ENCODE data around the gene GPR3. TPM values are rescaled to one million over a fixed set of nuclear protein-coding genes. Genes with fewer than 3 reads are reported as not detected.

The GPR3 gene
- total RNA-seq, 4 donors from 2014 or later = 0.67 TPM; not detected in 3

DNA sequence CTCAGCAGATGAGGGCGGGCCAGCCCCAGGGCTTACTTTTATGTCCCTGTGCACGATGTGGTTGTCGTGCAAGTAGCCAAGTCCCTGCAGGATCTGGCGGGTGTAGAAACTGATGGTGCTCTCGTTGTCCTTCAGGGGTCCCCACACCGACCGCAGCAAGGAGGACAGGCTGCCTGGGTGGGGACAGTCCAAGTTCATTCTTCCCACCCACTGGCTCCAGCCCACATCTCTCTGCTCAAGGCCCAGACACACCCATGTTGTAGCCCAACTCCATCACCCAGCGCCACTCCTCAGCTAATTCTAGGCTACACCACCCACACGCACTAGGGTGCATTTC, 32.6 kb upstream of the GPR3 start:
- Histone ChIP-seq H3K4me1 (peaks cover 0 to 48% (median 10%) of the 10 kb centered on the region in 3 donors), H3K36me3 (peaks cover 0 to 100% of the 10 kb centered on the region in 2 donors), H3K4me3 (no peak overlapping the region), H3K27ac (no peak overlapping the region), H3K27me3 (no peaks in the 10 kb centered on the region), H3K9me3 (no peaks in the 10 kb centered on the region)
- ATAC-seq = no peak
- TF ChIP-seq POLR2AphosphoS5 (IDR thresholded peaks at IDR 0.05) (no peak), POLR2A (IDR thresholded peaks at IDR 0.05) (no peak), EP300 (IDR thresholded peaks at IDR 0.05) (no peak), CTCF (IDR thresholded peaks at IDR 0.05) (no peak)
- WGBS, 2 donors (ENCODE audit: low coverage in 1 of 2) = no CpG with 5 or more reads among the region's 9 CpGs

DNA sequence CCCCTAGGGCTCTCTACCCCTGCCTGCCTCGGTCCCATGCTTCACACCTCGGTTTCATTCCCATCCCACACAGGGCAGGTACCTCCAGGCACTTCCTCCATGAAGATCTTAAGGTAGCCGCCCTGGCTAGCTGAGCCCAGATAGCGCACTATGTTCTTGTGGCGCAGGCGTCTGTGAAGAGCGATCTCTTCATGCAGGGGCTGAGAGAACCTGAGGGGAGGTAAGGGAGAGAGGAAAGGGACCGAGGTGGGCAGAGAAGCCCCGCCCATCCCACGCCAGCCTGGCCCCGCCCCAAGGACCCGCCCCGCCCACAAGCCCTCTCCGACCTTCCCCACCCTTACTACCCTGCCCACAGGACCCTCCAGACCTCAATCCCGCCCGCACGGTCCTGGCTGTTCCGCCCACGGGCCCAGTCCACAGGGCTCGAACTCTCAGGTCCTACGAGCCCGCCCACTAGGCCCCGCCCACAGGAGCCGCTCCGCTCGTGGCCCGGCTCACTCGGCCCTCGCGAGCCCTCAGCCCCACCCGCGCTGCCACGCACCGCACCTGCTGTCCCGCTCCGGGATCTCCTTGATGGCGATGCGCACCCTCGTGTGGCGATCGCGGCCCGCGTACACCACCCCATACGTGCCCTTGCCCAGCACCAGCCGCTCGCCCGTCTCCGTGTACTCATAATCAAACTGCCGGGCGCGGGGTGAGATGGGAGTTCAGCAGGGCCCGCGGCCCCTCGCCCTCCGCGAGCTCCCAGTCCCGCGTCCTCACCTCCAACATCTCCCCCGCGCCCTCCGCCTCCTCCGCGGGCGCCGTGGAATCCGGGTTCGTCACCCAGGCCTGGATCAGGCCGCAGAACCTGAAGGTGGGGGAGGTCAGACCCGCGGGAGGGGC, 32.0 kb upstream of the GPR3 start:
- peak overlapping the region in 1 of 4 donors; percentile 29 for H3K27ac ChIP-seq
- ATAC-seq = no peak
- H3K36me3 ChIP-seq = peaks cover 0 to 94% of the 10 kb centered on the region in 2 donors
- H3K4me3 ChIP-seq = peak overlapping the region in 1 of 2 donors; percentile 31
- no CpG with 5 or more reads among the region's 71 CpGs for WGBS, 2 donors (ENCODE audit: low coverage in 1 of 2)
- H3K27me3 ChIP-seq = no peaks in the 10 kb centered on the region
- peaks cover 2 to 55% (median 12%) of the 10 kb centered on the region in 3 donors for H3K4me1 ChIP-seq
- TF ChIP-seq EP300 (IDR thresholded peaks at IDR 0.05) = no peak
- no peak for TF ChIP-seq POLR2AphosphoS5 (IDR thresholded peaks at IDR 0.05)
- TF ChIP-seq CTCF (IDR thresholded peaks at IDR 0.05) = no peak
- no peak for TF ChIP-seq POLR2A (IDR thresholded peaks at IDR 0.05)
- no peaks in the 10 kb centered on the region for H3K9me3 ChIP-seq

GRCh38 chr1:27361044-27361402, 31.4 kb upstream of the GPR3 start:
- Histone ChIP-seq H3K27ac (no peak overlapping the region), H3K36me3 (peaks cover 0 to 88% of the 10 kb centered on the region in 2 donors), H3K27me3 (no peaks in the 10 kb centered on the region), H3K4me3 (no peak overlapping the region), H3K9me3 (no peaks in the 10 kb centered on the region), H3K4me1 (peaks cover 2 to 57% (median 12%) of the 10 kb centered on the region in 3 donors)
- 100% methylated on average over 4 of the region's 21 CpGs; no CpG with 5 or more reads in 1 of the 2 donors for WGBS, 2 donors (ENCODE audit: low coverage in 1 of 2)
- ATAC-seq = no peak
- TF ChIP-seq CTCF (IDR thresholded peaks at IDR 0.05) = no peak
- no peak for TF ChIP-seq POLR2A (IDR thresholded peaks at IDR 0.05)
- no peak for TF ChIP-seq EP300 (IDR thresholded peaks at IDR 0.05)

- no CpG with 5 or more reads among the region's 8 CpGs for WGBS, 2 donors (ENCODE audit: low coverage in 1 of 2)
- ATAC-seq = no peak
Observed at GRCh38 chr1:27361553-27361952, 30.9 kb upstream of the GPR3 start.

More at GRCh38 chr1:27361553-27361952, 30.9 kb upstream of the GPR3 start:
- peaks cover 0 to 83% of the 10 kb centered on the region in 2 donors for H3K36me3 ChIP-seq
- no peak overlapping the region for H3K4me3 ChIP-seq
- no peaks in the 10 kb centered on the region for H3K9me3 ChIP-seq
- peaks cover 2 to 58% (median 12%) of the 10 kb centered on the region in 3 donors for H3K4me1 ChIP-seq
- H3K27ac ChIP-seq = no peak overlapping the region
- H3K27me3 ChIP-seq = no peaks in the 10 kb centered on the region
- TF ChIP-seq EP300 (IDR thresholded peaks at IDR 0.05) (no peak), CTCF (IDR thresholded peaks at IDR 0.05) (no peak), POLR2AphosphoS5 (IDR thresholded peaks at IDR 0.05) (no peak), POLR2A (IDR thresholded peaks at IDR 0.05) (no peak)

Data from gastroesophageal sphincter (tissue), 4 donors.